Skeletal muscle satellite cell (primary cell): ENCODE data around the gene GNA14.
"Not testable (repeated sequence)": the region's sequence is repeated elsewhere in the genome, so short reads cannot be mapped to it uniquely, and the experiment has no call there.

Experiments
- H3K27me3 ChIP-seq: 2 replicates; pipeline ENCODE4 v1.7.0; 2013; ENCODE audit warnings: low read length; ENCODE audit not compliant: control insufficient read depth, insufficient read depth
- H3K36me3 ChIP-seq: 2 replicates; pipeline ENCODE4 v1.7.0; 2013; ENCODE audit warnings: mild to moderate bottlenecking, control low read depth, low read length; ENCODE audit not compliant: insufficient read depth
- H3K4me1 ChIP-seq: 2 replicates; pipeline ENCODE4 v1.7.0; 2013; ENCODE audit warnings: low read length; ENCODE audit not compliant: control insufficient read depth, insufficient read depth
- H3K4me2 ChIP-seq: 2 replicates; pipeline ENCODE4 v1.7.0; 2013; ENCODE audit warnings: mild to moderate bottlenecking, low read length
- H3K4me3 ChIP-seq: 2 replicates; pipeline ENCODE4 v1.7.0; 2013; ENCODE audit warnings: low read length
- H3K9ac ChIP-seq: 2 replicates; pipeline ENCODE4 v1.7.0; 2013; ENCODE audit warnings: mild to moderate bottlenecking, low read depth, low read length, moderate library complexity
- H3K9me3 ChIP-seq: replicated peaks from 2 replicates; pipeline ENCODE4 v1.7.0; 2013; ENCODE audit warnings: mild to moderate bottlenecking, control low read depth, low read length

Gene GNA14

GRCh38 chr9:77640741-77641580 is 7.2 kb downstream of the GNA14 start:
- Histone ChIP-seq H3K36me3 (no peaks in the 10 kb centered on the region), H3K9me3 (no peaks in the 10 kb centered on the region), H3K4me3 (no peak overlapping the region), H3K4me1 (no peaks in the 10 kb centered on the region), H3K27me3 (peaks cover 20% of the 10 kb centered on the region), H3K9ac (no peak overlapping the region), H3K4me2 (no peak overlapping the region)

- Histone ChIP-seq H3K9ac (no peak overlapping the region), H3K27me3 (peaks cover 8% of the 10 kb centered on the region), H3K4me2 (no peak overlapping the region), H3K9me3 (no peaks in the 10 kb centered on the region), H3K4me1 (no peaks in the 10 kb centered on the region), H3K4me3 (no peak overlapping the region), H3K36me3 (no peaks in the 10 kb centered on the region)
These were observed 15.5 kb downstream of the GNA14 start for GRCh38 chr9:77632652-77633051.

GRCh38 chr9:77628864-77629263 is 19.3 kb downstream of the GNA14 start:
- not testable (repeated sequence) for H3K4me2 ChIP-seq, H3K4me1 ChIP-seq, H3K36me3 ChIP-seq, H3K9ac ChIP-seq, H3K9me3 ChIP-seq, H3K4me3 ChIP-seq, H3K27me3 ChIP-seq

- no peaks in the 10 kb centered on the region for H3K4me1 ChIP-seq
- no peaks in the 10 kb centered on the region for H3K9me3 ChIP-seq
- H3K4me3 ChIP-seq = no peak overlapping the region
- no peak overlapping the region for H3K4me2 ChIP-seq
- H3K9ac ChIP-seq = no peak overlapping the region
- no peaks in the 10 kb centered on the region for H3K36me3 ChIP-seq
- H3K27me3 ChIP-seq = peaks cover 2% of the 10 kb centered on the region
These were observed 31.9 kb downstream of the GNA14 start for GRCh38 chr9:77616191-77616590.

- Histone ChIP-seq H3K9me3 (no peaks in the 10 kb centered on the region), H3K36me3 (no peaks in the 10 kb centered on the region), H3K4me3 (no peak overlapping the region), H3K4me2 (no peak overlapping the region), H3K9ac (no peak overlapping the region), H3K27me3 (peaks cover 9% of the 10 kb centered on the region), H3K4me1 (no peaks in the 10 kb centered on the region)
These were observed 33.5 kb downstream of the GNA14 start for GRCh38 chr9:77614645-77615044.

GRCh38 chr9:77606526-77606925 is 41.6 kb downstream of the GNA14 start:
- Histone ChIP-seq H3K4me2 (no peak overlapping the region), H3K4me1 (no peaks in the 10 kb centered on the region), H3K9me3 (no peaks in the 10 kb centered on the region), H3K36me3 (no peaks in the 10 kb centered on the region), H3K4me3 (no peak overlapping the region), H3K27me3 (peaks cover 9% of the 10 kb centered on the region), H3K9ac (no peak overlapping the region)

- H3K36me3 ChIP-seq = no peaks in the 10 kb centered on the region
- H3K9ac ChIP-seq = no peak overlapping the region
- no peaks in the 10 kb centered on the region for H3K4me1 ChIP-seq
- H3K4me2 ChIP-seq = no peak overlapping the region
- H3K27me3 ChIP-seq = peaks cover 3% of the 10 kb centered on the region
- no peak overlapping the region for H3K4me3 ChIP-seq
- H3K9me3 ChIP-seq = no peaks in the 10 kb centered on the region
These were observed 42.5 kb downstream of the GNA14 start for GRCh38 chr9:77605449-77606220.

- no peaks in the 10 kb centered on the region for H3K9me3 ChIP-seq
- no peaks in the 10 kb centered on the region for H3K4me1 ChIP-seq
- H3K4me3 ChIP-seq = no peak overlapping the region
- no peaks in the 10 kb centered on the region for H3K27me3 ChIP-seq
- H3K4me2 ChIP-seq = no peak overlapping the region
- no peaks in the 10 kb centered on the region for H3K36me3 ChIP-seq
- no peak overlapping the region for H3K9ac ChIP-seq
These were observed 43.8 kb downstream of the GNA14 start for GRCh38 chr9:77604316-77604715.

GRCh38 chr9:77602852-77603251 is 45.3 kb downstream of the GNA14 start:
- Histone ChIP-seq H3K9me3 (no peaks in the 10 kb centered on the region), H3K4me3 (no peak overlapping the region), H3K36me3 (no peaks in the 10 kb centered on the region), H3K27me3 (no peaks in the 10 kb centered on the region), H3K9ac (no peak overlapping the region), H3K4me2 (no peak overlapping the region), H3K4me1 (peaks cover 8% of the 10 kb centered on the region)

GRCh38 chr9:77601476-77602099 is 46.5 kb downstream of the GNA14 start:
- Histone ChIP-seq H3K4me1 (peaks cover 9% of the 10 kb centered on the region), H3K27me3 (no peaks in the 10 kb centered on the region), H3K4me3 (no peak overlapping the region), H3K9me3 (no peaks in the 10 kb centered on the region), H3K36me3 (no peaks in the 10 kb centered on the region), H3K9ac (no peak overlapping the region), H3K4me2 (no peak overlapping the region)

GRCh38 chr9:77600810-77601209 is 47.3 kb downstream of the GNA14 start:
- Histone ChIP-seq H3K9me3 (no peaks in the 10 kb centered on the region), H3K4me2 (no peak overlapping the region)

More at GRCh38 chr9:77600810-77601209, 47.3 kb downstream of the GNA14 start:
- Histone ChIP-seq H3K4me1 (peaks cover 9% of the 10 kb centered on the region), H3K9ac (no peak overlapping the region), H3K4me3 (no peak overlapping the region), H3K36me3 (no peaks in the 10 kb centered on the region), H3K27me3 (no peaks in the 10 kb centered on the region)
